GM18499 (cell line): ENCODE results near the gene SHOX.
"Not testable (repeated sequence)": the region's sequence is repeated elsewhere in the genome, so short reads cannot be mapped to it uniquely, and the experiment has no call there.

Experiments used
- ATAC-seq: cut with Tn5 transposase; IDR thresholded peaks from one replicate; pipeline ENCODE4 v1.9.1; 2021; ENCODE audit warnings: moderate number of reproducible peaks; ENCODE audit not compliant: insufficient read depth, unreplicated experiment

The SHOX gene

GRCh38 chrX:635428-636090 lies 5.0 kb downstream of the SHOX start:
- ATAC-seq, result no peak

DNA sequence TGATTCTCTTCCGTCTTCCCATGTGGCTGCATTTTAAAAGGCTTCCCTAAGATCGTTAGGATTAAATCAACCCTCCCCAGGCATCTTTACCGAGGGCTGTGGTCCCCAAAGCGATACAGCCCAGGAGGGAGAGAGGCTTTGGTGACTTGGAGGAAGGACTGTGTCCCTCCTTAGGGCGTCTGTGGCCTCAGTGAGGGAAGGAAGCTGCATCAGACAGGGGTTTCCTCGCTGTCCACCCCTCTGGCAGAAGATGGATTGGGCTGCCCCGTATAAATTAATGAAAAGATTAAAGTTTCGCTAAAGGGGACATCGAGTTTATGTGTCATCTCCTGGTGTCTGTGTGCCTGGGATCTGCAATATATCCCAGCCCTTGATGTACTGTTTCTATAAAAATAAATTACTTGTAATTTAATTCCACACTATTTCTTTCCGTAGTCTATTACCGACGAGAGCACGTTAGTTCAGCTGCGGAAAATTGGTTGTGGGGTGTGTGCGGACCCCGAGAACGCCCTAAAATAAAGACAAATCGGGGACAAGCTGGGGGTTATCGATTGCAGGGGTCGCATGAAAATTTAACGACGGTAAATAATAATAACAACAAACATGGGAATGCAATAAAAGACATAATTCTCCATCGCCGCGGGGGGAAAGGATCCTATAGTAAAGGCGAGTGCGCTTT lies 6.5 kb downstream of the SHOX start:
- ATAC-seq, result no peak

GRCh38 chrX:637660-638481 lies 7.3 kb downstream of the SHOX start:
- ATAC-seq, result no peak

- ATAC-seq, result no peak
Measured at GRCh38 chrX:638482-639131, 8.0 kb downstream of the SHOX start.

GRCh38 chrX:639151-639550 lies 8.6 kb downstream of the SHOX start:
- ATAC-seq, result no peak

GRCh38 chrX:640641-641040 lies 10.1 kb downstream of the SHOX start:
- no peak for ATAC-seq

- ATAC-seq, result no peak
Measured at GRCh38 chrX:641671-642435, 11.3 kb downstream of the SHOX start.

DNA sequence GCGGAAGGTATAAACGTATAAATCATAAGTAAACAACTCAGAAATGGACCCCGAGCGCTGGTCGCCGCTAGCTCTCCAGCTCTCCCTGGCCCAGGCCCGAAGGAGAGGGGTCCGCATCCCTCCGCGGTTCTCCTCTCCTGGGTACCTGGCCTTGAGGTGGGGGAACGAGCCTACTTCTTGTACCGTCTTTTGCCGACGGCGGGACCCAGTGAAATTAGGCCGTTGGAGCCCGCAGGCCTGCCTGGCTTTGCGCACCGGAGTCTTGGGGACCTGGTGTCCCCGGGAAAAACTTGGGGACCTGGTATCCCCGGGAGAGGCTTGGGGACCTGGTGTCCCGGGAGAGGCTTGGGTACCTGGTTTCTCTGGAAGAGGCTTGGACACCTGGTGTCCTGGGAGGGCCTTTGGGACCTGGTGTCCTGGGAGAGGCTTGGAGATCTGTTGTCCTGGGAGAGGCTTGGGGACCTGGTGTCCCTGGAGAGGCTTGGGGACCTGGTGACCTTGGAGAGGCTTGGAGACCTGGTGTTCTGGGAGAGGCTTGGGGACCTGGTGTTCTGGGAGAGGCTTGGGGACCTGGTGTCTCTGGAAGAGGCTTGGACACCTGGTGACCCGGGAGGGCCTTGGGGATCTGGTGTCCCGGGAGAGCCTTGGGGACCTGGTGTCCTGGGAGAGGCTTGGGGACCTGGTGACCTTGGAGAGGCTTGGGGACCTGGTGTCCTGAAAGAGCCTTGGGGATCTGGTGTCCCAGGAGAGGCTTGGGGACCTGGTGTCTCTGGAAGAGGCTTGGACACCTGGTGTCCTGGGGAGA lies 12.0 kb downstream of the SHOX start:
- ATAC-seq, result no peak

DNA sequence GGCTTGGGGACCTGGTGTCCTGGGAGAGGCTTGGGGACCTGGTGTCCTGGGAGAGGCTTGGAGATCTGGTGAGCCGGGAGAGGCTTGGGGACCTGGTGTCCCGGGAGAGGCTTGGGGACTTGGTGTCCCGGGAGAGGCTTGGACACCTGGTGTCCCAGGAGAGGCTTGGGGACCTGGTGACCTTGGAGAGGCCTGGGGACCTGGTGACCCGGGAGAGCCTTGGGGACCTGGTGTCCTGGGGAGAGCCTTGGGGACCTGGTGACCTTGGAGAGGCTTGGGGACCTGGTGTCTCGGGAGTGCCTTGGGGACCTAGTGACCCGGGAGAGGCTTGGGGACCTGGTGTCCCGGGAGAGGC lies 12.6 kb downstream of the SHOX start:
- no peak for ATAC-seq

GRCh38 chrX:643911-644303 lies 13.3 kb downstream of the SHOX start:
- no peak for ATAC-seq

DNA sequence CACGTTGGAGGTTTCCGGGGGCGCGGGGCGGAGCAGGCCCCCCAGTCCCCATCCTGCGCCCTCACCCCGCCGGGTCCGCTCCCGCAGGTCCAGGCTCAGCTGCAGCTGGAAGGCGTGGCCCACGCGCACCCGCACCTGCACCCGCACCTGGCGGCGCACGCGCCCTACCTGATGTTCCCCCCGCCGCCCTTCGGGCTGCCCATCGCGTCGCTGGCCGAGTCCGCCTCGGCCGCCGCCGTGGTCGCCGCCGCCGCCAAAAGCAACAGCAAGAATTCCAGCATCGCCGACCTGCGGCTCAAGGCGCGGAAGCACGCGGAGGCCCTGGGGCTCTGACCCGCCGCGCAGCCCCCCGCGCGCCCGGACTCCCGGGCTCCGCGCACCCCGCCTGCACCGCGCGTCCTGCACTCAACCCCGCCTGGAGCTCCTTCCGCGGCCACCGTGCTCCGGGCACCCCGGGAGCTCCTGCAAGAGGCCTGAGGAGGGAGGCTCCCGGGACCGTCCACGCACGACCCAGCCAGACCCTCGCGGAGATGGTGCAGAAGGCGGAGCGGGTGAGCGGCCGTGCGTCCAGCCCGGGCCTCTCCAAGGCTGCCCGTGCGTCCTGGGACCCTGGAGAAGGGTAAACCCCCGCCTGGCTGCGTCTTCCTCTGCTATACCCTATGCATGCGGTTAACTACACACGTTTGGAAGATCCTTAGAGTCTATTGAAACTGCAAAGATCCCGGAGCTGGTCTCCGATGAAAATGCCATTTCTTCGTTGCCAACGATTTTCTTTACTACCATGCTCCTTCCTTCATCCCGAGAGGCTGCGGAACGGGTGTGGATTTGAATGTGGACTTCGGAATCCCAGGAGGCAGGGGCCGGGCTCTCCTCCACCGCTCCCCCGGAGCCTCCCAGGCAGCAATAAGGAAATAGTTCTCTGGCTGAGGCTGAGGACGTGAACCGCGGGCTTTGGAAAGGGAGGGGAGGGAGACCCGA lies 14.0 kb downstream of the SHOX start:
- no peak for ATAC-seq

DNA sequence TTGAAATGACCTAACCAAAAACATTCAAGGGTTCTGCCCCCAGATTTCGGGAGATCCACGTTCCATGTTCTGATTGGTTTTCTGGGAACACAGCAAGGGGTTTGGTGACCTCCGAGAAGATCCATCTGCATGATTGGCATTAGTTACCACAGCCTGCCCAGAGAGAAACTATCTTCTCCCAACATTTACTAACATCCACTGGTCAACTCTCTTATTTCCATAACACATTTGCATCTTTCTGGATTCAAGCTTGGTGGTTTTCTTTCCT lies 15.6 kb downstream of the SHOX start:
- ATAC-seq, result no peak

DNA sequence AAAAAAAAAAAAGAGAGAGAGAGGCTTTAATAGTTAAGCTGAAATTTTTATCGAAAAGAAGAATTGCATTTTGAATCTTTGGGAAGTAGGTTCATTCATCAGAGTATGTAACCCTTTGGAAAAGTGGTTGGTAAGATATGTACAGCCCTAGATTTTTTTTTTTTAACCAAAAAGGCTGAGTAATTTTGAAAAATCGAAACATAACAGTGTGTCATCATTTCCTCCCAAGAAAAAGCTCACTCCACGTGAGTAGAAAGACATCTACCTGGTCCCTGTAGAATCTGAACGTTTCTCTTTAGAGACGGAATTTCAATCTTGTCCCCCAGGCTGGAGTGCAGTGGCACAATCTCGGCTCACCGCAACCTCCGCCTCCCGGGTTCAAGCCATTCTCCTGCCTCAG lies 16.2 kb downstream of the SHOX start:
- no peak for ATAC-seq

DNA sequence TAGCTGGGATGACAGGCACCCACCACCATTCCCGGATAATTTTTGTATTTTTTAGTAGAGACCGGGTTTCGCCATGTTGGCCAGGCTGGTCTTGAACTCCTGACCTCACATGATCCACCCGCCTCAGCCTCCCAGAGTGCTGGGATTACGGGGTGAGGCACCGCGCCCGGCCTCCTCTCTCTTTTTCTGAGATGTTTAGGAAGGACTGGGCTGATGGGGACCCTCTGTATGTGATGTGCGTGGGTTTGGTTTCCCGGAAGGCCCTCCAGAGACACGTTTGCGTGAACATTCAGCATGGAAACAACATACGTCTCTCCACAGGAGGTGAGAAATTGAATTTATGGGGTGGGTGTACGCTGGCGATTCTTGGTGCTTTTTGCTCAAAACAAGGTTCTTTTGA lies 18.6 kb downstream of the SHOX start:
- ATAC-seq, result no peak

DNA sequence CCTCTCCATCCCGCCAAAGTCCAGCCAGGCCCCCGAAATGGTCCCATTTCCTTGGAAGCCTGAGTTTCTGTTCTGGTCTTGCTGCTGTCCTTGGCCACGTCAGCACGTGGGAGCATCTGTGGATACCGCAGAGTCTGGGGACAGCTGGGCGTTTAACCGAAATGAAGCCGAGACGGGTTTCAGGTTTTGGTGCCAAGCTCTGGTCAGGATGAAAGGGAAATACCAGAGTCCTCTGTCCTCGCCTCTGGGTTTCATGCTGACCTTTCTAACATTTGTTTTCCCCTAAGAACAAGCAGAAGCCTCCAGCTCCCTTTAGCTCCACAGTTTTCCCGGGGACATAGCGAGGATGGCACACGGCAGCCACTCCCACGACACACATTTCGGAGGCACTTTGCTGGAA lies 19.7 kb downstream of the SHOX start:
- ATAC-seq, result no peak

- ATAC-seq, result no peak
Measured at GRCh38 chrX:650811-651210, 20.2 kb downstream of the SHOX start.

GRCh38 chrX:651922-652321 lies 21.3 kb downstream of the SHOX start:
- ATAC-seq, result not testable (repeated sequence)

DNA sequence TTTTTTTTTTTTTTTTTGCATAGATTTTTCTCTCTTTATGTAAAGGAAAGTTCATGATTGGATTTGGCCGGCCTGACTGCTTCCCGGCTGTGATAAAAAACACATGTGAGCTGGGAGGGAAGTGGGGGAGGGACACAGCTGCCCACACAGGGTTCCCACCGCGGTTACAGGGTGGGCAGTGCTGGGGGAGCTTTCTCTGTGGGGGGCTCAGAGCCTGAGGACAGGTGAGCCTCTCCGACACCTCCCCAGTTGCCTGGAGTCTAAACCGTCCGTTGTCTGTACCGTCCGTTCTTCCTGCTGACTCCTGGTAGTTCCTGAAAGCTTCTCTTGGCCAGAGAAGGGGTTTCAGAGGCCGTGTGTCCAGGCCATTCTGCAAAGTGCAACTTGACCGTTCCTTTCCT lies 21.8 kb downstream of the SHOX start:
- no peak for ATAC-seq

GRCh38 chrX:653306-653705 lies 22.7 kb downstream of the SHOX start:
- no peak for ATAC-seq
